HG02885 (cell line): ENCODE results near the gene BCL11A.

Source experiments
- ATAC-seq: cut with Tn5 transposase; IDR thresholded peaks from one replicate; pipeline ENCODE4 v1.9.1; 2021; ENCODE audit warnings: mild to moderate bottlenecking; ENCODE audit not compliant: unreplicated experiment, poor library complexity

The BCL11A gene

DNA sequence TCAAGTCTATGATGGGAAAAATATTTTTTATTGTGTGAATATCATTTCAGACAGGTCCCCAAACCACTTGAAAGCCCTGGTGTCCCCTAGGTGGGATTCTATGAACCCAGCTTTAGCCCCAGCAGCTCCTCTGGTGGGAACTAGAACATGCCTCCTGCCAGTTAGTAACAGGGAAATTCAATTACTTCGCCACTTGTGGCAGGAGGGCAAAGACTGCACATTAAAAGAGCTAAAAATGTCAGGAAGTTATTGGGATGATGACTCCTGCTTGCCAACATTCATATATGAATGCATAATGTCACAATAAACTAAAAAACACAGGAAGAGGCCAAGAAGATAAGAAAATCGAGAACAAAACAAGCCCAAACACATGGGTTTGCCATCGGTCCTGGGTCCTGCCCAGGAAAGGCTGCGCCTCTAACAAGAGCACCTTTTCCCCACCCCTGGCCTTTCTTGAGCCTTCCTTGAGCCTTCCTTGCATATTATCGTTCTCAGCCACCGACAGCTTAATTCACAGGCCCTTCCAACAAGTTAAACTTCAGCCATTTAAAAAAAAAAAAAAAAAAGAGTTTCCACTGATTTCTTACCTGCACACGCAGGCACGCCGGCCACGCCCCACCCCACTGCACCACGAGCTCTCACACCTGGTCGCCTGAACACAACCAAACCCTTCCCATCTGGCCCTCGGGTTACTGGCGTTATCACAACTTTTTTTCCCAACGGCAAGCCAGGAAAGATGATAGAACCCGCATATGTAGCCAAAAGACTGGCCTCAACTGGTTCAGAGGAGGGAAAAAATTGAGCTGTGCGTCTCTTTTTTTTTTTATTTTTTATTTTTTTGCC is 23.4 kb downstream of the BCL11A start:
- ATAC-seq: no peak

DNA sequence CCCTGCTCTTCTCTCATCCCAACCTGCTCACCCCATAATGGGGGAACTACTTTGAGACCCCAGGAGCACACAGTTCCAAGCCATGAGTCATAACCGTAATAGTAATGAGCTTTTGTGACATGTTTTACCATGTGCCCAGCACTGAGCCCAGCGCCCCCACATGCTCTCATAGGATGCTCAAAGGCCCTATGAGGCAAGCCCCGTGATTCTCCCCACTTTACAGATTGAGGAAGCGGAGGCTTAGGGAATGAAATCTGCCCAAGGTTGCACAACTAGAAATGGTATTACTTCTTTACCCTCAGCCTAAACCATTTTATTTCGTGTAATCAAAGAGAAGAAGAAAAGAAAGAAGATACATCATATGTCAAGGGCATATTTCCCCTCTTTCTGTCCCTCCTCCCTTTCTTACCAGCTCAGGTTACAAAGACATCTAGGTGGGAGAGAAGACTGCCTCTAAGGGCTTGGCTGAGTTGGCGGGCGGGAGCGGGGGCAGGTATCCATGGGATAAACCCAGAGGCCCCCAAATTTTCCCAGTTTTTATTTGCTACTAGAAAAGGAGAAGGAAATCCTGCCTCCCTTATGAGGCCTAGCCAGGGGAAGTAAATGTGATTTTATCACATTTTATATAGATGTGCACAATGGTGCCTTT is 24.2 kb downstream of the BCL11A start:
- ATAC-seq: no peak

DNA sequence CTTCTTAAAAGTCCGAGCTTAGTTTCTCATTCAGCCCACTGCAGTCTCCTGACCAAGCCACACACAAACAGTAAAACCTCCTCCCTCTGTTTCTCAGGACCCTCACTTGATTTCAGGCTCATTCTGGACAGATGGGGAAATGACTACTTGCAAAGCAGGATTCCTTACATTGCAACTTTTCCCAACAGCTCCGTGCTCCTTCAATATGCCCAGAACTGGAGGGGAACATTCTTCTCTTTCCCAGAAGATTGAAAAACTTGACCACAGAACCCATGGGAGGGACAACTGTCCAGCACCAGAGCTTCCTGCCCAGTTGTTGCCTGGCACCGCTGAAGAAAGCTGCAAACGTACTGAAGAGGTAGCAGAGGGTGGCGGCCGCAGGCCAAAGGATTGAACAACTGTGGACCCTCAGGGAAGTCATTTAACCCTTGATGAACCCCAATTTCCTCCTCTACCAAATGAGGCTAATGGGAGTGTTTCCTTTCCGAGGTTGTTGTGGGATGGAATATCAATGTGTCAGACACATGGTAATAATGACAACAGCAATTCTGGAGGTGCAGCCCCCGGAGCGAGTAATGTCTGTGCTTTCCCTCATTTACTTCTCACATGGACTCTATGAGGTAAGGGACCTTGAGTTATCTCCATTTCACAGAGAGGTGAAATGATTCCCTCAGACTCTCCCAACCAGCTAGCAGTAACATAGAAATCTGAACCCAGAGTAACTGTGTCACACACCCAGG is 25.0 kb downstream of the BCL11A start:
- ATAC-seq: no peak

DNA sequence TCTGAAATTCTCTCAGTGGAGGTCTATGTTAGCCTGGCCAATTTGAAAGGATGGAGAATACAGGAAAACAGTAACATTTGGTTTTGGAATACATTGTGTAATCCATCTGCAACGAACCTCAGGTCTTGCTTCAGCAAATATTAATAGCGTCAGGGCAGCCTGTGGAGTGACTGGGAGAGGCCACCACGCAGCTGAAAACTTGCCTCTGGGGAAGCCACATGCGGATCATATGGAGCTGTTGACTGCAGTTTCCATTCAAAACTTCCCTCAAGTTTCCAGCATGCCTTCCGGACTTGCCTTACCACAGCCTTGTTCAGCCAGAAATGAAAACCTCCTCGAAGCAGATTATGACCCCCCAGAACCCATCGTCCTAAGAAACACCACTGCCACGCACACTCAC is 25.7 kb downstream of the BCL11A start:
- ATAC-seq: no peak

DNA sequence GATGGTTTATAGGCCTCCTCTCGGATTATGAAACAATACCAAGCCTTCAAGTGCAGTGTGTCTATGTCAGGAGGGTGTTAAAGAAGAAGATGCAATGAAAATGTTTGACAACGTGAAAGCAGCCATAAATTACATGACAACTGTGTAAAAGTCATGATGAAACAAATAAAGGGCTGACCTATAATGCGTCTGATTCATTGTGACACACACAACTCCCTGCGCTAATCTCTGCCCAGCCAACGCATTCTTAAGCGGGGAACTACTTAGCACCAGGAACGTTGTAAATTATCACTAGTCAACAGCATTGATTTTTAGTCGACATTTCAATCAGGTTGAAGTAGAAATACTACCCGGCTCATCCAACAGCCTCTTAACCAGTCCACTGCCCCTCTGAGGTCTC is 26.8 kb downstream of the BCL11A start:
- no peak for ATAC-seq

DNA sequence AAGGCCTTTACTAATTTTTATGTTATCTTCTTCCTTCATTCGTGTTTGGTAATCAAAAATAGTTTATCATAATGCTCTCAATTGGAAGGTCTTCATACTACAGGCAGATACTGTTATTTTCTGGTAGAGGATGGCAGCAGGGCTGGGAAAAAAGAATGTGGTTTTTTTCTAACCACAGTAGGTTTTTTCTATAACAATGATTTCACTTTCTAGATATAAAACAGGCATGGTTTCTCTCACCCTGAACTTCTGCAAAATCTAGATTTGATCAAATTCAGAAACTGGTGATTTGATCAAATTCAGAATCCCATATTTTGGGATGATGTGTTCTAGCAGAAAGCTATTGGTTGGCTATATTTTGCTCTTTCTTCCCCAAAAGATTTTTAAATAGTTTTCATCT is 27.6 kb downstream of the BCL11A start:
- ATAC-seq: peak; percentile 41

DNA sequence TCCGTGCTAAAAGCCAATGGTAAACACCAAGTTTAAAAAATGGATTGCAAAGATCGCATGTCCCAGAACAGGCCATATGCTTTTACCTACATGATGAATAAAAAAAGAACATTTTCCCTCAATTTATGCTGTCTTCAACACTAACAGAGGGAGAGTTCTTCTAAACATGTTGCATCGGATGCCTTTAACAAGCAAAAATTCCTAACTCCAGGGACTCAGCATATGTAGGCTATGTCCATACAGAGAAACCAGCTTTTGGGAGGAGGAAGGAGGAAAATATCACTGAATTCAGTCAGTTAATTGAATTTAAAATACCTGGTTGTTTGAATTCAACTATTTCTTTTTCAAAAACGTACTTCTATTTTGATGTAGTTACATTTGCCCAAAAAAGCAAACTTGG is 28.6 kb downstream of the BCL11A start:
- no peak for ATAC-seq

DNA sequence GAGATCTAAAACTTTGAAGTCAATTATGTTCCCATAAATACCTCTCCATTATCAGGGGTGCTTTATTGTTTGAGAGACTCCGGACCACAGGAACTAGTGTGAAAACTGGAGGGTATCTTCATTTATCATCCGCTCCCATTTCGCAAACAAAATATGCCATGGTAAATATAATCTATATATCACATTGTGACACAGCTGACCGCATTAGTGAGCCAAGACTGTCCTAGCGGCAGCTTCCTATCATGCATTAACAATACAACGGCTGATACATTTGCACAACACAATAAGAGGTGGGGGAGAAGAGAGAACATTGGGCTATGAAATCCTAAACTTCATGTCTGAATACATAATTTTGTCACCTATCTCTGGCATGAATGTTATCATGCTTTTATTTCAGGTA is 29.5 kb downstream of the BCL11A start:
- no peak for ATAC-seq

DNA sequence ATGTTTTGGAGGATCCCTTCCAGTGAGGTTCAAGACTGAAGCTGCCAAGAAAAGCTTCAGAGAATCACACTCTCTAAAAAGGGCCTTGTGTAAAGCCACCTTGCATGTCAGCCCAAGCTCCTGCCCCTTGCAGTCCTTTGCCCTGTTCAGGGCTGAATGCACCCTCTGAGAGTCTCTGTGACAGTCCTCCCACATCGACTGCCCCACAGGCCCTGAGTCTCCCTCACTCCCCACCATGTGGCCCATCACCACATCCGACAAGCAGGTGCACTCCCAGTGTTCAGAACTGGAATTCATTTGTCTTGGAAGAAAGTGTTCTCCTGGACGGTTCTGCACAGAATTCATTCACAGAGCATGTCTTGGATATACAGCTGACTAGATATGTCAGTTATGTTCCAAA is 31.0 kb downstream of the BCL11A start:
- ATAC-seq: peak; percentile 45

DNA sequence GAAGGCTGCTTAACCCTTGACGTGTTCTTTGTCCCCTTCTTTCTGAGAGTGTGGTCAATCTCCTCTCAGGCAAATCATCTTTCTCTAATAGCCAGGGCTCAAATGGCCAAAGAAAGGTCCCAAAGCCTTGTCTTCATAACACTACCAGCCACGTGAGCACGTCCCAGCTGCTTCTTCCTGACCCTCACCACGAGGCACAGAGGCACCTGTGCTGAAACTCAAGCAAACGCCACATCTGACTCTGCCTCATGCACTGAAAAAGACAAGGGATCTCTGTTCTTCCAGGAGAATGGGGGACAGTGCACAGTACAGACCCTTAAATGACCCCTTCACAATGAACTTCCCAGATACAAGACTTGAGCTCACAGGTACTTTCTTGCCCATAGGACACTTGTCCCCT is 31.8 kb downstream of the BCL11A start:
- no peak for ATAC-seq

DNA sequence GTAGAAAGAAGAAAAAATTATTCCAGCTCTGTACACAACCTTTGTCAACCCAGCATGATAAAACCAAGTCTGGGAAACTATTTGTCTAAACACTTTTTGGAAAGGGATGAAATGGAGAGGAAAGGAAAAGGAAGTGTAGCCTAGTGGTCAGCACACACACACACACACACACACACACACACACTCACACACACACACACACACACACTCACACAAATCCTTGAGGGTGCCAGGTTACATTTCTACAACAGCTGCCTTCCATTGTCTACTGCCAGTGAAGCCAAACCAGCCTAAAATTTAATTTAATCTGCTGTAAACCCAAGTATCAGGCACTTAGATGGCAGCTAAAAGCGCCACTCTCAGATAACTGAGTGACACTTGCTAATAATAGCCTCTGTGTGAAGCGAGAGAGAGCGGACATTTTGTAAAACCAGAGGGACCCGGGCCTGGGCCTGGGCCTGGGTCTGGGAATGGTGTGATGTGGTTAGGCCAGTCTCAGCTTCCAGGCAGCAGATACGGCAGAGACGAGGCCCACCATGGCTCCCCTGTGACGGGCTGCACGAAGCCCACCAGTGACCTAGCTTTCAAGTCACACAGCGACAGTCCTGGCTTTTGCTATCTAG is 32.4 kb downstream of the BCL11A start:
- ATAC-seq: no peak

DNA sequence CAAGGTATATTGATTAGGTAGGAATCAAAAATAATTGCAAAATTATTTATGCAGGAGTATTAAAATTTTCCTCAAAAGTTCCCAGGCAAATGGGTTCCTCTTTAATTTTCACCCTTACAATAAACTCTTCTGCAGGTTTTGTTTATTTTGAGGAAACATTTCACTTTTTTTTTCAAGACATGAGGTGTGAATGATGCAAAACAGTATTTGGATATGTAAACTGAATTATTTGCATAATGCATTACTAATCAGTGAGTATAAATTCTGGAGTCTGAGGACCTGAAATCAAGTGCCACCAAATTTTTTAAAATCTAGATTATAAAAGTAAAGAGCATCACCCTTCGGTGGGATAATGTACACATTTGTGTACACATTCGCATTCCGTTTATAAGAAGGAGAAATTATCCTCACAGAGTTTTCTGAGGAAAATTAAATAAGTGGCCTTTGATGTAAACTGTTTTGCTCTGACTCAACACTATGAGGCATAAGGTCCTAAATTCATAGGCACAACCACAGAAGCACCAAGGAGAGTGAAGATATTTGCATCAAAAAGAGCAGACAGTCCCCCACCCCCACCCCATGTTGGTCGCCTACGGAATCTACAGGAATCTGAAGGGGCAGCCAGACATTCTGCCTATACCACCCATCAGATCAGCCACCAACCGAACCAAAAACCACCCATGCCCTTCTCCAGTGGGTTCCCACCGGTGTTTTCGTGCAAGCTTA is 33.1 kb downstream of the BCL11A start:
- no peak for ATAC-seq

DNA sequence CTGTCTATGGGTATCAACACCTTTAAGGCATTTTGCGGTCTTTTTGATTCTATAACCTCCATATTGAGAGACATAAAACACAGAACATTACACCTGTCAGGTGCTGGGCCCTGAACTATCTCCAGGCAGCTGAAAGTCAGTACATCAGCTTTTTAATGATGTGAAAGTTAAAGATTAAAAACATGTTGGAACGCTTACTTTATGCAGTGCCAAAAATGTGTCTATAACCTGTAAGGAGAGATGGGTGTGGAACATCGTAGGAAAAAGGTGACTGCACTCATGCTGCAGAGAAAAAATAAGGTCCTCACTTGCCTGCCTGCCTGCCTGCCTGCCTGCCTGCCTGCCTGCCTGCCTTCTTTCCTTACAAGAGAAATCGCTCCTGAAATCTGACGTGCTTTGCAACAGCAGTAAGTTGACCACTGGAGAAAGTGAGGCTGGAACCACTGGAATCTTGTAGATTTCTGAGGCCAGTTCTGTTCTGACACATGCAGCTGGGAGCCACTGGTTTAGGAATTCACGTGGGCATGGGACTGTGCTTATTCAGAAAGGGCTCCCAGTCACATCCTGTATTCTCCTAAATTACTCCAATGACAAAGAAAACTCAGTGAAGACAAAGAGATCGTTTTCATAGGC is 34.1 kb downstream of the BCL11A start:
- no peak for ATAC-seq

DNA sequence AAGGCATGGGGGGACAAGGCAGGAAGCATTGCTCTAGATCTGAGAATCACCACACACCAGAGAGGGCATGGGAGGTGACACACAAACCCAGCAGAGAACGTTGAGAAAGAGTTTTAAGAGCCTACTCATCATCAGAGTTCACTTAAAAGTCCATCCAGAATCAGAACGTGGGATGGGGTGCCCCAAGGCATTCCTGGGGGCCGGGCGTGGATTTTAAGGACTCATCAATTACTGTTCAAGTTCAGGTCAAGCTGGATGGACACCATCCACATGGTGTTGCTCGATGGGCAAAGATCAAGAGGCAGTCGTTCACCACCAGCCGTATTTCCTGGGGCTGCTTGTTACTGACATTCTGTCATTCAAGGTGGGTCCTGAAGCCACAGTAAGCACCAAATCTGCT is 34.9 kb downstream of the BCL11A start:
- no peak for ATAC-seq

DNA sequence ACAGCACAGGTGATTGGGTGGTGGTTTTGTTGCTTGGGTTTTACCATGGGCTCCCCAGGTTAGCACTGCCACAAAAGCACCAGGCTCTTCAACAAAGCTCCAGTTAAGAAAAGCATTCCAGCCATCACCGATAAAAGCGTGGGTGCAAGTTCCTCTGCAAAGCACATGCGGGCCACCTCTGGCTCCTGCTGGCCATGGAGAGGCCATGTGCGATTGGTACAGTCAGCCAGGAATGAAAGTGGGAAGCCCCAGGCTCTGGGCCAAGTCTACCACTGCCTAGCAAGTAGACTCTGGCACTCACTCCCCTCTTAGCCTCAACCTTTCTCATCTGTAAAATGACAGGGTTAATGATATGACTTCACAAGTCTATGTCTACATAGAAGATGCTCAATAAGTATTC is 36.0 kb downstream of the BCL11A start:
- no peak for ATAC-seq

DNA sequence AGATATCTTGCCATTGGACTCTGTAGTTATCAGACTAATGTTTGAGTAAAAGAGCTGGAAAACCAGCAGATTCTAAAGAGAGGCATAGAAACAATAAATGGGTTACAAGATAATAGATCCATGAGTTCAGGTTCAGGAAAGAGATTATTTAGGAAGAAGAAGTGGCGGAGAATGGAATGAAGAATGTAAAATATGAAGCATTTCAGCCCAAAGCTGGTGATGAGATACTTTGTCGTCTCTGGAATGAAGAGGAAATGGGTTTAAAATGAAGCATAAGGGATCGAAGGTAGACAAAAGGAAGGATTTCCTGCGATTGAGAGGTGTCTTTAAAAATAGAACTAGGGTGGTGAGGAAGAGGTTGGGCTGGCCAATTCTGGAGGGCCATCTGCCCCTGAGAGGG is 36.6 kb downstream of the BCL11A start:
- no peak for ATAC-seq

DNA sequence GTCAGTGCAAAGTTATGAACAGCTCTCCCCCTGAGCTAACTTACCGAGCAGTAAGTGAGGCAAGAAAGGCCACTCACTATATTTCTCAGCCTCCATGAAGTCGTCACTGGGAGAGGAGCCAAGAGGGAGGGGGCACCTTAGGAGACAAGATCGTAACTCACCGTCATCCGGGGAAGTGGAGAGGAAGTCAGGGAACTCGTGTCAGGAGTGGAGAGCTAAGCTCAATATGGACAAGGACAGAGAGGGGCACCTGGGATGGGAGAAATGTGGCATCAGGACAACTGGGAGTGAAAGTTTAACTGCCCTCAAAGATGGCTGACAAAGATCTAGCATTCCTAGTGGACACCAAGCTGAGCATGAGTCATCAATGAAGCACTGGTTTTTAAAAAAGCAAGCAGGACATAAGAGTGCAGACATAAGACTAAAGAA is 37.1 kb downstream of the BCL11A start:
- no peak for ATAC-seq

DNA sequence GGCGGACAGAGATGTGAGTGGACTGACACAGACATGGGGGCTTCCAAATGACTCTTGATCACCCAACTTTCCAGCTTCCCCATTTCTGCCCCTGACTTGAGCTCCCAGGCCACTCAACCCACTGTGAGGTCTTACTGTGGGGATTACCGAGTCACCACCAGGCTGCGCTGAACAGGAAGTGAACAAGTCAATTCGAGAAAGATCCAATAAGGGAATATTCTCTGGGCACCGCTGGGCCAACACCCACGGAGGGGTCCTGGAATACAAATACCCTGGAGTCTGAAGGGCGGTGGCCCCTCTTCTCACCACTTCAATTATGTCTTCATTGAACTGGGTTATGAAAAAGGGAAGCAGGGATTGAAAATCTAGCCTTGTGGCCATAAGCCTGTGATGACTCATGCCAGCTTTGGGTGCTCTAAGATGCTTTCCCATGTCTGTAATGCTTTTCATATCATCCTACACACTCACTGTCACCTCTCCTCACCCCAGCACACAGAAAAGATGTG is 37.7 kb downstream of the BCL11A start:
- ATAC-seq: peak; percentile 90

DNA sequence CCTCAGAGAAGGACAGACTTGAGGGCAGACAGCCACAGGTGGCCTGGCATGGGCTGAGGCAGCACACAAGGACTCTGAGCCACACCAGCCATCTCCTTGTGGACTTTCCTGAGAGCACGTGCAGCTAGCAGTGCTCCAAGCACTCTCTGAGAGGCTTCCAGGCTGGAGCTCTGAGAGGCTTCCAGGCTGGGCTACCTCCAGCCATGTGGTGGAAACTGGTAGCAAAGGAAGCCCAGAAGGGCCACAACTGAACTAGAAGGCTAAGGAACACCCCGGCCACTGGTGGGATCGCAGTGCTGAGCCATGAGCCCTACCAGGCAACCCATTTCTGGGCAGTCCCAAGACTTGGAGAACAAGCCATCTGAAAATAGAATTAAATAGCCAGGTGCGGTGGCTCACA is 39.5 kb downstream of the BCL11A start:
- no peak for ATAC-seq

DNA sequence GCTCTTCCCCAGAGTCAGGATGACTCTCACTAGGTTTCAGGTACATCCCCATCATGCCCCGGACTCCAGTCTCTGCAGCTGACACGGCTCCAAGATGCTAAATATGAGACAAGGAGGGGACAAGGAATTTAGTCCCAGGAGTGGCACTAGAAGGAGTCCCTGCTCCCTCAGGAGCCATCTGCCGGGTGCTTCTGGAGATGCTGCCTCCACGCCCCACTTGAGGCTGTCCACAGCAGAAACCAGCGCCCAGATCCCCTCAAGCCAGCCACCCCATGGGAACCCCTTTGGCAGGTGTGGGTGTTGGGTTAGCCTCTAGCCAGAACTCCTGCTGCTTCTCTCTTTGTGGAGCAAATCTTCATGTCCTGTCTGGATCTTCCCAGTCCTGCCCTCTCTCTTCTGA is 40.3 kb downstream of the BCL11A start:
- no peak for ATAC-seq
